ENCODE data around the gene C22orf15. TPM values are rescaled to one million over a fixed set of nuclear protein-coding genes. Genes with fewer than 3 reads are reported as not detected.
A peak's percentile ranks its signal among the peaks of the same experiment; 100 is the strongest.

C22orf15 gene, protein sequence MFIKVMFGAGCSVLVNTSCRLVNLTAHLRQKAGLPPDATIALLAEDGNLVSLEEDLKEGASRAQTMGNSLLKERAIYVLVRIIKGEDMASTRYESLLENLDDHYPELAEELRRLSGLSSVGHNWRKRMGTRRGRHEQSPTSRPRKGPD
- total RNA-seq: 1 to 10 TPM in 1 of 2 donors, under 1 TPM in 1; 0.68 to 2.4 TPM
- 8.8 TPM for polyA plus RNA-seq (ENCODE audit: insufficient read depth, low read depth, low replicate concordance)
- long read RNA-seq, donor 1: 0 reads
- long read RNA-seq, donor 2: 0 reads

- no peaks in the 10 kb centered on the region for H3K36me3 ChIP-seq (ENCODE audit: low read depth, missing control alignments)
- no peaks in the 10 kb centered on the region for H3K27me3 ChIP-seq
- no peak for DNase-seq
- H3K9me3 ChIP-seq: no peaks in the 10 kb centered on the region
- intact Hi-C loops (cut with DNase I; ENCODE audit: low total_unique reads): no loop called here
- peak within 1 kb of the TSS in 1 of 2 donors; percentile 17 for H3K4me3 ChIP-seq
- 40 to 54% methylated on average over 6 to 23 of the region's 23 CpGs for WGBS, 2 donors
- TF ChIP-seq CTCF (IDR thresholded peaks at IDR 0.05) (no peak), POLR2A (IDR thresholded peaks at IDR 0.05) (no peak)
- H3K4me1 ChIP-seq: peaks cover 7% of the 10 kb centered on the region
- H3K27ac ChIP-seq: no peak within 1 kb of the TSS
Observed at GRCh38 chr22:23762842-23763578, at the start of gene C22orf15. Gene C22orf15, plus strand, starts transcription at chr22:23762990. Its CDS starts 317 bp downstream, at chr22:23763307.

- WGBS, 2 donors: 88 to 94% methylated on average over 20 to 28 of the region's 28 CpGs
- H3K36me3 ChIP-seq (ENCODE audit: low read depth, missing control alignments): no peaks in the 10 kb centered on the region
- H3K9me3 ChIP-seq: no peaks in the 10 kb centered on the region
- H3K4me3 ChIP-seq: no peak overlapping the region
- no peak for TF ChIP-seq CTCF (IDR thresholded peaks at IDR 0.05)
- no peak for TF ChIP-seq POLR2A (IDR thresholded peaks at IDR 0.05)
- DNase-seq: no peak
- no peak overlapping the region for H3K27ac ChIP-seq
- H3K4me1 ChIP-seq: no peaks in the 10 kb centered on the region
- H3K27me3 ChIP-seq: no peaks in the 10 kb centered on the region
- intact Hi-C loops (cut with DNase I; ENCODE audit: low total_unique reads): no loop called here
Observed at GRCh38 chr22:23713696-23714595, 48.8 kb upstream of the C22orf15 start.

DNA sequence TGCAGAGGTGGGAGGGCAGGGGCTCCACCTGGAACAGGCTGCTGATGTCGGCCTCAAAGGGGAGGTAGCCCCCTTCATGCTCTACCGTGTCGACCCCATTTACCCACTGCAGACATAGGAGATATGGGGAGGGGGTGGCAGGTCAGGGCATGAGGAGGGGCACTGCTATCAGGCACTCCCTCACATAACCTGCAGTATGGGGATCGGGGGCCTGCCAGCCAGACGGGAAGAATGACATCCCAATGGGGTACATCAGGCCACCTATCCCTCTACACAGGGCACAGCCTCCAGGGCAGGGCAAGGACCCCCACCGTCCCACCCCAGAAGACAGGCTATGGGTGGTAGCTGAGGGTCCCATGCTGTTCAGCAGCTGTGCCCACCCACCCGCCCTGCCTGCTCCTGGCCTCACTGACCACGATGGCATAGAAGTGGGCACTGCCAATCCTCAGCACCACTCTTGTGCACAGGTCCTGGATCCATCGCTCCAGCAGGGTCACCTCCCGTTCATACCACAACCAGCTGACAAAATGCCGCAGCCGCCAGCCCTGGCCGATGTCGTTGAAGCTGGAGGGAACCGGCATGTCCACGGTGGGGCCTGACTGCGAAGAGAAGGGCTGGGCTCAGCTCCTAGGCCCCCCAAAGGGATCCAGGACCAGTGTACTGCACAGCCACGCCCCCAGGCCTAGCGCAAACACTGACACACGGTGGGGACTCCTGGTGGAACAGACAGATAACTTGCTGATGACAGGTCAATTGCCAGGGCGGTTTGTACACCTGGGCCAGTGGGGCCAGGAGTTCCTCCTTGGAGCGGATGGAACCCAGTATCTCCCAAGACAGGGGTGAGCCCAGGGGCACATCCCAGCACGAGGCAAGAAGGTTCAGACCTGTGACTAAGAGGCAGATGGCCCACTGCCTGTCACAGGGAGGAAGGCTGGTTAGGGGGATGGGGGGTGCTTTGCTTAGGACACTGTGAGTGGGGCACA is 47.9 kb upstream of the C22orf15 start:
- Histone ChIP-seq H3K9me3 (no peaks in the 10 kb centered on the region), H3K27ac (no peak overlapping the region), H3K27me3 (no peaks in the 10 kb centered on the region), H3K4me3 (no peak overlapping the region), H3K36me3 (ENCODE audit: low read depth, missing control alignments) (no peaks in the 10 kb centered on the region), H3K4me1 (no peaks in the 10 kb centered on the region)
- no peak for DNase-seq
- WGBS, 2 donors: 91 to 93% methylated on average over 4 to 23 of the region's 23 CpGs
- TF ChIP-seq POLR2A (IDR thresholded peaks at IDR 0.05) (no peak), CTCF (IDR thresholded peaks at IDR 0.05) (no peak)
- intact Hi-C loops (cut with DNase I; ENCODE audit: low total_unique reads): no loop called here

DNA sequence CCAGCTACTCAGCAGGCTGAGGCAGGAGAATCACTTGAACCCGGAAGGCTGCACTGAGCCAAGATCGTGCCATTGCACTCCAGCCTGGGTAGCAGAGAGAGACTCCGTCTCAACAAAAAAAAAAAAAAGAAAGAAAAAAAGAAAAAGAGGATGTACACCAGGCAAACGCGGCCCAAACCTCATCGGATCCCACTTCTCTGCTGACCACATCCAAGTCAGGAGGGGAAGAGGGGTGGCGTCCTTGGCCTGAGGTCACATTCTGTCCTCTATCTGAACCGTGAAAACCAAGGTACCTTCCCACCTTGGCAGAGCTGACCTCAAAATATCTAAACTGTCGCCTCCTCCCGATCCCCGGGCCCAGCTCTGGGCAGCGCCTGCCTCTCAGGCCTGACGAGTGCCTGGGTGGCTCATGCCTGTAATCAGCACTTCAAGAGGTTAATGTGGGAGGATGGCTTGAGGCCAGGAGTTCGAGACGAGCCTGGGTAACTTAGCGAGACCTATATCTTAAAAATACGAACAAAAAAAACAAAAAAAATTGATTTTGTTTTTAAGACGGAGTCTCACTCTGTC is 46.9 kb upstream of the C22orf15 start:
- DNase-seq: no peak
- no peaks in the 10 kb centered on the region for H3K9me3 ChIP-seq
- WGBS, 2 donors: 49 to 60% methylated on average over 18 of the region's 18 CpGs
- TF ChIP-seq POLR2A (IDR thresholded peaks at IDR 0.05) (no peak), CTCF (IDR thresholded peaks at IDR 0.05) (no peak)
- no peaks in the 10 kb centered on the region for H3K27me3 ChIP-seq
- H3K4me3 ChIP-seq: peak overlapping the region in 1 of 2 donors; percentile 76
- no peaks in the 10 kb centered on the region for H3K4me1 ChIP-seq
- H3K36me3 ChIP-seq (ENCODE audit: low read depth, missing control alignments): no peaks in the 10 kb centered on the region
- intact Hi-C loops (cut with DNase I; ENCODE audit: low total_unique reads): no loop called here
- H3K27ac ChIP-seq: no peak overlapping the region

Data from testis (tissue), 5 donors.